Progenitor cell of endocrine pancreas (in vitro differentiated cells): ENCODE data around the gene NDUFC2. TPM values are rescaled to one million over a fixed set of nuclear protein-coding genes. Genes with fewer than 3 reads are reported as not detected.
A peak's percentile ranks its signal among the peaks of the same experiment; 100 is the strongest.

Experiments
- DNase-seq: peaks from one replicate; pipeline ENCODE4 v3.0.0; 2021; ENCODE audit warnings: low spot score; ENCODE audit not compliant: unreplicated experiment
- H3K27ac Mint-ChIP-seq: 2 replicates; pipeline ENCODE4 v1.8.0; 2021; ENCODE audit warnings: mild to moderate bottlenecking, moderate library complexity, mixed read lengths
- H3K27me3 Mint-ChIP-seq: 2 replicates; pipeline ENCODE4 v1.8.0; 2021; ENCODE audit warnings: mixed read lengths
- H3K36me3 Mint-ChIP-seq: 2 replicates; pipeline ENCODE4 v1.8.0; 2022; ENCODE audit warnings: mixed read lengths; ENCODE audit not compliant: insufficient read depth
- H3K4me1 Mint-ChIP-seq: 2 replicates; pipeline ENCODE4 v1.8.0; 2021; ENCODE audit warnings: low read depth, mixed read lengths
- H3K4me3 Mint-ChIP-seq: 2 replicates; pipeline ENCODE4 v1.8.0; 2021; ENCODE audit warnings: low read depth, mild to moderate bottlenecking, moderate library complexity, mixed read lengths
- H3K9me3 Mint-ChIP-seq: 2 replicates; pipeline ENCODE4 v1.8.0; 2021; ENCODE audit warnings: low read depth, mixed read lengths
- CTCF ChIP-seq: fragments of 200-600 bp; sonication (generic); IDR thresholded peaks from one replicate; pipeline ENCODE4 v1.5.0; 2021; ENCODE audit warnings: antibody characterized with exemption, mild to moderate bottlenecking; ENCODE audit not compliant: unreplicated experiment
- total RNA-seq: library from RNA; stranded (reverse); gene quantifications from 2 replicates; pipeline ENCODE4 v1.2.1, GENCODE V29; 2021

The NDUFC2 gene
- total RNA-seq, 1 donor from 2014 or later: 177 TPM

DNA sequence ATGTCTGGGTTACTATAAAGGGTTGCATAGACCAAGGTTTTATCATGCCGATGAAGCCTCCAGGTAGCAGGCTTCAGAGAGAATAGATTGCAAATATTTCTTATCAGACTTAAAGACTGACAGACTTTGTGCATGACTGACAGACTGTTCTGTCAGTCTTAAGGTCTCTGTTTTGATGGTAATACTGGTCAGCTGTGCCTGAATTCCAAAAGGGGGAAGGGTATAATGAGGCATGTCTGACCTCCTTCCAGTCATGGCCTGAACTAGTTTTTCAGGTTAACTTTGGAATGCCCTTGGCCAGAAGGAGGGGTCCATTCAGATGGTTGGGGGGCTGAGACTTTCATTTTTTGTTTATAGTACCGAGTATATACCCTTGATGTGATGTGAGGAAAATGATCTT is 51.9 kb downstream of the NDUFC2 start:
- H3K27ac Mint-ChIP-seq: no peak overlapping the region

DNA sequence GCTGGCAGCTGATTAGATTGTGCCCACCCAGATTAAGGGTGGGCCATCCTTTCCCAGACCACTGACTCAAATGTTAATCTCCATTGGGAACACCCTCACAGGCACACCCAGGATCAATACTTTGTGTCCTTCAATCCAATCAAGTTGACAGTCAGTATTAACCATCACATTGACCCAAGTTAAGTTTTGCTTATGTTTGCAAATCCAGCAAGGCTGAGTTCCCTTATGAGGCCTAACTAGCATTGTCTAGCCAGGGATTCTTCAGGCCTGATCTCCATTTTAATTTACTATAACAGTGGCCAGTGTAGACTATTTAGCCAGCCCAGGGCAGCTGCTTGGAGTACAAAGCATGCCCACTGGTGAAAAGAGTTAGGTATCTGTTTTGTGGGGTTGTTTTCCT is 54.3 kb downstream of the NDUFC2 start:
- DNase-seq: no peak
- no peak for TF ChIP-seq CTCF
- H3K9me3 Mint-ChIP-seq: no peaks in the 10 kb centered on the region
- no peaks in the 10 kb centered on the region for H3K36me3 Mint-ChIP-seq
- peaks cover 35% of the 10 kb centered on the region for H3K4me1 Mint-ChIP-seq
- no peaks in the 10 kb centered on the region for H3K27me3 Mint-ChIP-seq
- H3K4me3 Mint-ChIP-seq: no peak overlapping the region
- H3K27ac Mint-ChIP-seq: no peak overlapping the region

More for the DNA sequence above, 51.9 kb downstream of the NDUFC2 start:
- H3K9me3 Mint-ChIP-seq: no peaks in the 10 kb centered on the region
- DNase-seq: no peak
- no peak overlapping the region for H3K4me3 Mint-ChIP-seq
- H3K36me3 Mint-ChIP-seq: no peaks in the 10 kb centered on the region
- TF ChIP-seq CTCF: no peak
- peaks cover 22% of the 10 kb centered on the region for H3K4me1 Mint-ChIP-seq
- no peaks in the 10 kb centered on the region for H3K27me3 Mint-ChIP-seq

DNA sequence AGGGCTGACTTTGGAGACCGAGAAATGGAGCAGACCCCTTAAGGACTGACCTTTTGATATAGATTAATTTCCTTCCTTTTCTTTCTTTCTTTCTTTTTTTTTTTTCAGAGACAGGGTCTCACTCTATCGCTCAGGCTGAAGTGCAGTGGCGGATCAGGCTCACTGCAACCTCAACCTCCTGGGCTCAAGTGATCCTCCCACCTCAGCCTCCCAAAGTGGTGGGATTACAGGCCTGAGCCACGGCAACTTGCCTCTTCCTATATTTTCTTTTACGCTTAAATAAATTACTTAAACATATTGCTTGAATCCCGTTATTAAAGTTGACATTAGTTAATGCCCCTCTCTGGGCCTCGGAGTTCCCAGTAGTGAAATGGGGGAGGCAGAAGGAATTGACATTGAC is 56.2 kb downstream of the NDUFC2 start:
- Mint-ChIP-seq H3K4me3 (peak overlapping the region; percentile 87), H3K9me3 (no peaks in the 10 kb centered on the region), H3K27ac (peak overlapping the region; percentile 95), H3K36me3 (no peaks in the 10 kb centered on the region), H3K27me3 (no peaks in the 10 kb centered on the region), H3K4me1 (peaks cover 37% of the 10 kb centered on the region)
- no peak for DNase-seq
- TF ChIP-seq CTCF: peak; percentile 16

DNA sequence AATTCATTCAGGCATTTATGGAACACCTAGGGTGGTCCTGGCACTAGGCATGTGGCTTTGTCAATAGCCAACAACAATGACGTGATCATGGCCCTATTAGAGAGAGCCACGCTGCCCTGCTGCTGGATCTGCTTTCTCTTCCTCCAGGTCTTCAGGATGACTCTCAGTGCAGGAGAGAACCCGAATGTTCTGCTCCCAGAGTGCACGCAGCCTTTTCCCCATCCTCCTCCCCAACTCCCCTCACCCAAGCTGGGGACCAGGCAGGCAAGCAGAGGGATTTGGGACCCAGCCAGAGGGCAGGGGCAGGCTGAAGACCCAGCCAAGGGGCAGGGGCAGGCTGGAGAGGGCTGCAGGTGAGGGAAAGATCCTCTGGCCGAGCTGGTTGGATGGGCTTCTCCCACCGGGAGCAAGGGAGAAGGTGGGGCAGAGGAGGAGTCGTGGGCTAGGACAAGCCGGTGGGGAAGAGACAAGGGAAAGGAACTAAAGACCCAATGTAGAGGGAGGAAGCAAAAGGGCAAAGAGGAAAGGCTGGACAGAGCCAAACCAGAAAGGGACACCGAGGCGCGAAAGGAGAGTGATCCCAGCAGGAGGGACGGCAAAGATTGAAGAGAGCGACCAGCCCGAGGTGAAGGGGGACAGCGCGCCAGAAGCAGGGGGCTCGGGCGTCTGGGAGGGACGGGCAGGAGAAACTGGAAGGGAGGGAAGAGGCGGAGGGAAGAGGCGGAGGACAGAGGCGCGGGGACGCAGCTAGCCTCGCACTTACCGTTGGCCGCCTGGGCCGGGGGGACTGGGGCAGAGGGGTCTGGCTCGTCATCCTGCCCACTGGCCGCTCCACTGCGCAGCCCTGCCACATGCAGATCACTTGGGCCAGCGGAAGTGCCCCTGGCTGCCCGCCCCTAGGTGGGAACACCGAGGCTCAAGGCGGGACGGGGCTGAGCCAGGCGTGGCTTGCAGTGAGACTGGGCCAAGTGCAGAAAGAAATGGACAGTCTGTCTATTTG is 57.0 kb downstream of the NDUFC2 start, which contains the start of gene KCTD14:
Gene KCTD14, minus strand, starts transcription at position 880 of the 1,000 bp plus-strand sequence. Its CDS starts 27 bp downstream, at position 853.
- Mint-ChIP-seq H3K27ac (peak within 1 kb of the TSS; percentile 95), H3K36me3 (no peaks in the 10 kb centered on the region), H3K9me3 (no peaks in the 10 kb centered on the region), H3K4me1 (peaks cover 33% of the 10 kb centered on the region), H3K27me3 (no peaks in the 10 kb centered on the region), H3K4me3 (peak within 1 kb of the TSS; percentile 87)
- no peak for TF ChIP-seq CTCF
- peak; percentile 11 for DNase-seq

- no peak for TF ChIP-seq CTCF
- no peaks in the 10 kb centered on the region for H3K36me3 Mint-ChIP-seq
- DNase-seq: no peak
- H3K4me1 Mint-ChIP-seq: peaks cover 33% of the 10 kb centered on the region
- peak overlapping the region; percentile 87 for H3K4me3 Mint-ChIP-seq
- H3K9me3 Mint-ChIP-seq: no peaks in the 10 kb centered on the region
- no peaks in the 10 kb centered on the region for H3K27me3 Mint-ChIP-seq
- no peak overlapping the region for H3K27ac Mint-ChIP-seq
These were observed 58.1 kb downstream of the NDUFC2 start for GRCh38 chr11:78021611-78022010.
